Measurements from ENCODE around the gene TC2N. TPM values are rescaled to one million over a fixed set of nuclear protein-coding genes. Genes with fewer than 3 reads are reported as not detected.

TC2N gene
- total and polyA plus RNA-seq, 9 of the 15 experiments (the other 6 are each of a cell fraction or from before 2014, with no cell fraction given): 2.0 to 12.5 (median 7.3) TPM

DNA sequence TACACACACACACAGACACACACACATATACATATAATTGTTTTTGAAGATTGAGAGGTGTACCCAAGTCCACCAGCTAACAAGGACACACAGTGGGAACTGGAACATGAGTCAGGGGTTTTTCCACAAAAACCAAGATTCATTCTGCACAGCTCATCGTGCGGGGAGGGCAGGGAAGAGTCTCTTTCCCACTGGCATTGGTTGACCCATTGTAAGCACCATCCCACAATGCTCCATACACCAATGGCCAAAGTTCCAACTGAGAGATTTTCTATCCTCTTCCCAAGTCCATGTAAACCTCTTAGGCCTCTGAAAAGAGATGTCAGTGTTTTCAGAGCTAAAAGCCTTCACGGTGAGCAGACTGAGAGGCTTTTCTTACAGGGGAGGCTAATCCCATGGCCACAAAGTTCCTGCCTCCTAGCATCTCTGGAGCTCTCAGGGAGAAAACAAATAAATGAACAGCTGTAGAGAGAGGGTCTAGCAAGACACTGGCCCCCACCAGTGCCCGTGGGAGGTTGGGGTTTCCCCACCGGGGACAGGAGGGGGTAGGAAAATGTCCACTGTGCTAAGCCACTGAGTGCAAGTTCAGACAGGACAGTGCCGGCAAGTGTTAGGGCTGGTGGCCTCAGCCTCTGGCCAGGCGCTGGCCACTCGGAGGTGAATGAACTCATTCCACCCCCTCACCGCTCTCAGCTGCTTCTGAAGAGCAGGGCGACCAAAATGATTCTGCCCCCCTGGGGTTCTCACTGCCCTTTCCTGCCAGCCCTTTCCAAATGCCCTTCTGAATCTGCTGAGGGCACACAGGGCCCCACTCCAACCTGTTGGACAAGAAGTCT lies 21.5 kb upstream of the TC2N start:
- ATAC-seq: no peak
- in situ Hi-C loops (cut with MboI): no loop called here
- Histone ChIP-seq H3K4me1 (replicated peaks in 1 of 2; ENCODE audit: control insufficient read depth in 2 of 2, insufficient read depth in 2 of 2, low read length in 2 of 2) (no peaks in the 10 kb centered on the region), H3K9me3 (replicated peaks; ENCODE audit: control insufficient read depth, insufficient read depth, low read depth, low read length) (no peaks in the 10 kb centered on the region), H3K4me2 (ENCODE audit: insufficient read depth, low read length) (no peak overlapping the region), H3K36me3 (ENCODE audit: control insufficient read depth, insufficient read depth, low read length) (no peaks in the 10 kb centered on the region), H3K27me3 (ENCODE audit: control insufficient read depth in 2 of 2, insufficient read depth in 2 of 2, low read length in 2 of 2) (peaks cover 0 to 5% of the 10 kb centered on the region in 2 experiments; a peak in 2 of 5 replicates), H3K4me3 (no peak overlapping the region), H3K79me2 (ENCODE audit: control insufficient read depth, insufficient read depth, low read length) (no peaks in the 10 kb centered on the region), H3K27ac (ENCODE audit: extremely low read depth, low read depth, low read length) (no peak overlapping the region), H3K9me1 (ENCODE audit: control insufficient read depth, insufficient read depth, low read length) (no peaks in the 10 kb centered on the region), H2AFZ (ENCODE audit: low read depth, low read length) (no peak overlapping the region), H3K9ac (ENCODE audit: insufficient read depth in 1 of 2, low read depth in 2 of 2, low read length in 2 of 2) (no peak overlapping the region; a peak in 1 of 4 replicates), H4K20me1 (replicated peaks; ENCODE audit: control insufficient read depth, insufficient read depth, low read length) (no peaks in the 10 kb centered on the region)
- DNase-seq (ENCODE audit: extremely low read depth in 1 of 4, low spot score in 3 of 4): no peak
- TF ChIP-seq SMAD2 (IDR thresholded peaks at IDR 0.05; ENCODE audit: low read depth, low read length) (no peak), NCOA4 (IDR thresholded peaks at IDR 0.05; ENCODE audit: partially characterized antibody) (no peak), XRCC5 (IDR thresholded peaks at IDR 0.05; ENCODE audit: low read depth, low read length) (no peak)
- TF ChIP-seq, protein P1, sequence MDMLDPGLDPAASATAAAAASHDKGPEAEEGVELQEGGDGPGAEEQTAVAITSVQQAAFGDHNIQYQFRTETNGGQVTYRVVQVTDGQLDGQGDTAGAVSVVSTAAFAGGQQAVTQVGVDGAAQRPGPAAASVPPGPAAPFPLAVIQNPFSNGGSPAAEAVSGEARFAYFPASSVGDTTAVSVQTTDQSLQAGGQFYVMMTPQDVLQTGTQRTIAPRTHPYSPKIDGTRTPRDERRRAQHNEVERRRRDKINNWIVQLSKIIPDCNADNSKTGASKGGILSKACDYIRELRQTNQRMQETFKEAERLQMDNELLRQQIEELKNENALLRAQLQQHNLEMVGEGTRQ (CRISPR knock-in tag; IDR thresholded peaks at IDR 0.05): no peak
- POLR2A ChIA-PET: interaction anchor here (0.7 kb wide), 1 partner anchor 398 kb away, joined by 4 read pairs; no protein-coding TSS in a partner anchor
- no TSS peak for BruUV-seq (replicated peaks)
- FAIRE-seq: no peak
- CTCF ChIA-PET (ENCODE audit: low intra/inter-chr PET ratio): no interaction called here
- intact Hi-C loops (cut with micrococcal nuclease): no loop called here
- 11% methylated on average over 7 of the region's 10 CpGs for WGBS (ENCODE audit: insufficient coverage, low coverage, missing lambda C conversion rate)
